Psoas muscle (tissue), 8 donors: ENCODE measurements around the gene COL20A1. TPM values are rescaled to one million over a fixed set of nuclear protein-coding genes. Genes with fewer than 3 reads are reported as not detected.

Experiments
- ATAC-seq, 4 donors: fragments of 200-7000 bp; cut with Tn5 transposase; one replicate each; pipeline ENCODE4 v1.9.1; 2020; ENCODE audit warnings: moderate library complexity in 3 of 4, mild to moderate bottlenecking in 2 of 4
- DNase-seq, 2 donors: peaks; one replicate each; pipeline ENCODE4 v3.0.0-alpha.2; 2020
- H3K27ac ChIP-seq: fragments of 200-600 bp; one replicate; pipeline ENCODE4 v1.8.0; 2022
- H3K27me3 ChIP-seq, 3 donors: fragments of 200-600 bp in 1 of 3; one replicate each; pipeline versions ENCODE4 v1.6.1 to v1.8.0; 2013 to 2022; ENCODE audit warnings: low read length in 2 of 3, mild to moderate bottlenecking in 2 of 3, moderate library complexity in 1 of 3; ENCODE audit not compliant: insufficient read depth in 3 of 3
- H3K36me3 ChIP-seq, 2 donors: fragments of 200-600 bp in 1 of 2; one replicate each; pipeline versions ENCODE4 v1.6.1 to v1.8.0; 2013 to 2022; ENCODE audit warnings: low read depth in 1 of 2, mild to moderate bottlenecking in 1 of 2, moderate library complexity in 1 of 2; ENCODE audit not compliant: insufficient read depth in 1 of 2
- H3K4me1 ChIP-seq: fragments of 200-600 bp; one replicate; pipeline ENCODE4 v1.8.0; 2022
- H3K4me3 ChIP-seq: fragments of 200-600 bp; one replicate; pipeline ENCODE4 v1.8.0; 2022; ENCODE audit warnings: mild to moderate bottlenecking
- H3K9me3 ChIP-seq: fragments of 200-600 bp; one replicate; pipeline ENCODE4 v1.8.0; 2022
- CTCF ChIP-seq: fragments of 200-600 bp; IDR thresholded peaks from one replicate; pipeline ENCODE4 v1.8.0; 2022; ENCODE audit warnings: antibody characterized with exemption
- WGBS, 3 donors: extraction: QIAGEN DNeasy Blood & Tissue Kit; methylation state at CpG; one replicate each; pipeline versions ENCODE4 v1.1.6 to v1.1.7; 2013; 5-methylcytosine and 5-hydroxymethylcytosine counted together
- intact Hi-C, 2 donors: fragments of 100-400 bp; cut with DNase I; formaldehyde crosslinking; loops; one replicate each; pipeline versions ENCODE4 v1.11.0 to v1.14.2; 2022
- polyA plus RNA-seq, 3 donors: library from polyadenylated mRNA; stranded (reverse); fragments of 200-250 nt; gene quantifications; one replicate each; pipeline ENCODE4 v1.2.3, GENCODE V29; 2013
- total RNA-seq, 4 donors: library from RNA; stranded (reverse); fragmentation: NEBNext Ultra II Directional in 2 of 4; extraction: Animal tissue kit (Norgen Biotek cat#: 25700) in 2 of 4; gene quantifications; one replicate each; pipeline versions ENCODE4 v1.2.1 to v1.2.4, GENCODE V29; 2021 to 2023
- donor health status: healthy with polysubstance abuse.
- donor health status: DM: no; HTN: no; CAD: no; lungs with moderate emphysema.
- donor health status: Bipolar disorder and iron deficiency.
- donor health status: healthy.
- donor health status: DM: yes; HTN: yes; CAD: no.
- donor health status: DM: no; HTN: no; CAD: no.
- donor health status: DM: no; HTN: no; CAD: no.
- donor health status: DM: yes; HTN: yes; CAD: no.

COL20A1 gene
- total and polyA plus RNA-seq, 7 donors, result 0.08 to 0.09 TPM; not detected in 5

GRCh38 chr20:63342561-63343459 is 49.8 kb downstream of the COL20A1 start:
- H3K27me3 ChIP-seq, result peaks cover 0 to 83% (median 22%) of the 10 kb centered on the region in 3 donors

GRCh38 chr20:63343460-63344445 is 50.8 kb downstream of the COL20A1 start:
- ATAC-seq (no peak), DNase-seq (no peak)
- WGBS, 3 donors, result 23 to 29% (median 25%) methylated on average over 37 of the region's 37 CpGs
- Histone ChIP-seq H3K27me3 (peaks cover 0 to 79% (median 24%) of the 10 kb centered on the region in 3 donors), H3K27ac (no peak overlapping the region), H3K4me1 (no peaks in the 10 kb centered on the region), H3K36me3 (no peaks in the 10 kb centered on the region), H3K4me3 (no peak overlapping the region), H3K9me3 (no peaks in the 10 kb centered on the region)
- intact Hi-C loops, result no loop called here
- TF ChIP-seq CTCF, result no peak

More at GRCh38 chr20:63342561-63343459, 49.8 kb downstream of the COL20A1 start:
- intact Hi-C loops, result no loop called here
- no peak overlapping the region for H3K27ac ChIP-seq
- H3K36me3 ChIP-seq, result no peaks in the 10 kb centered on the region
- H3K4me3 ChIP-seq, result no peak overlapping the region
- no peaks in the 10 kb centered on the region for H3K4me1 ChIP-seq
- no peak for DNase-seq
- WGBS, 3 donors, result 81 to 85% (median 82%) methylated on average over 59 of the region's 59 CpGs
- TF ChIP-seq CTCF, result no peak
- no peaks in the 10 kb centered on the region for H3K9me3 ChIP-seq
- ATAC-seq, result no peak

- Histone ChIP-seq H3K27me3 (peaks cover 0 to 79% (median 24%) of the 10 kb centered on the region in 3 donors), H3K4me1 (no peaks in the 10 kb centered on the region), H3K36me3 (no peaks in the 10 kb centered on the region), H3K27ac (no peak overlapping the region), H3K9me3 (no peaks in the 10 kb centered on the region), H3K4me3 (no peak overlapping the region)
- intact Hi-C loops, result no loop called here
- TF ChIP-seq CTCF, result no peak
- ATAC-seq (peak in 3 of 4 donors; percentile 40 to 47 (median 46)), DNase-seq (peak in 1 of 2 donors; percentile 54)
- WGBS, 3 donors, result 17 to 35% (median 21%) methylated on average over 19 to 21 of the region's 21 CpGs
These were observed 51.8 kb downstream of the COL20A1 start for GRCh38 chr20:63344616-63345327.

- H3K9me3 ChIP-seq, result no peaks in the 10 kb centered on the region
- H3K36me3 ChIP-seq, result no peaks in the 10 kb centered on the region
- intact Hi-C loops, result no loop called here
- H3K27me3 ChIP-seq, result peaks cover 0 to 76% (median 24%) of the 10 kb centered on the region in 3 donors
- WGBS, 3 donors, result 24 to 30% (median 25%) methylated on average over 26 to 27 of the region's 27 CpGs
- ATAC-seq (no peak), DNase-seq (no peak)
- no peak overlapping the region for H3K4me3 ChIP-seq
- no peak overlapping the region for H3K27ac ChIP-seq
- H3K4me1 ChIP-seq, result no peaks in the 10 kb centered on the region
- no peak for TF ChIP-seq CTCF
These were observed 52.5 kb downstream of the COL20A1 start for GRCh38 chr20:63345328-63346100.
